HG02973 (cell line): ENCODE measurements around the gene ITSN2.

Source experiments
- ATAC-seq: cut with Tn5 transposase; IDR thresholded peaks from one replicate; pipeline ENCODE4 v1.9.1; 2021; ENCODE audit warnings: moderate library complexity; ENCODE audit not compliant: unreplicated experiment

The ITSN2 gene

DNA sequence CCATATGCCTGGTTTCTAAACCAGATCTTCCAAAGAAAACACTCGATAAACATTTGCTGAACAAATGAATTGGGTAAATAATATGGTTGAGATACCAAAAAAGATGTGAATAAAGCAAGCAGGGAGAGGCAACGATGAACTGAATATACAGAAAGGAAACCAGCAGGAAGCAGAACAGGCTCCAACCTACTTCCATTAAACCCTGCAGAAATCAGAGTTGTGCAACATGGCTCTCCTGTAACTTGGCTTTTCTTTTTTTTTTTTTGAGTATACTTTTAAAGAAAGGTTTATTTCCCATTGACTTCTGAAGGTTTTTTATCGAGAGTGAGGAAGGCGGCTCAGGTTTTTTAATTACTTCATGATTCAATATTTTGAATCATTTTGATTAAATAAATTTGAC is 23.5 kb downstream of the ITSN2 start:
- ATAC-seq = no peak

DNA sequence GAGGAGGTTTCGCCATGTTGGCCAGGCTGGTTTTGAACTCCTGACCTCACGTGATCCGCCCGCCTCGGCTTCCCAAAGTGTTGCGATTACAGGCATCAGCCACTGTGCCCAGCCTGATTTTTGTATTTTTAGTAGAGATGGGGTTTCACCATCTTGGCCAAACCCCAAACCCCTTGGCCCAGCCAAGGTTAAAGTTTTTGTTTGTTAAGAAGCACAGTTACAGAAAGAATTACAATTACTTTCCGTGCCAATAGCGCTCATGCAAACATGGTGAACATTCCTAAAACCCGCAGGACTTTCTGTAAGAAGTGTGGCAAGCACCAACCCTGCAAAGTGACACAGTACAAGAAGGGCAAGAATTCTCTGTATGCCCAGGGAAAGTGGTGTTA is 26.1 kb downstream of the ITSN2 start:
- no peak for ATAC-seq

- no peak for ATAC-seq
Observed at GRCh38 chr2:24332791-24333540, 27.4 kb downstream of the ITSN2 start.

GRCh38 chr2:24330161-24330560 is 30.2 kb downstream of the ITSN2 start:
- no peak for ATAC-seq

- ATAC-seq = peak; percentile 58
Observed at GRCh38 chr2:24329700-24330099, 30.6 kb downstream of the ITSN2 start.

DNA sequence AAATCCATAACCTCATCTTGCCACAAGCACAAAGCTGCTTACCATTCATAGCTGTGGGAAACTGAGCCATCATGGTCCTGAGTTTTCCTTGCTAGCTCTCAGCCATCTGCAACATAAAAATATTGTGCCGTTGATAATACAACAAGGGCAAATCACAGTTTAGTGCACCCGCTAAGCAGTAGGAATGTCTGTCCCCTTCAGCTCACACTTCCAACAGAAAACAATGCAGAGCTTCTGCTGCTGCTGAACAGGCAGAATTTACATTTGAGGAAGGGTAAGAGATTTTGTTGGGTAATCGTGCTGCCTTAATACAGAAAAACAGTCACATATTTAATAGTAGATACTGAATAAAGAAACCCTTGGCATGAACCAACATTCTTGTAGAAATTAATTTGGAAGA is 32.3 kb downstream of the ITSN2 start:
- ATAC-seq = no peak

DNA sequence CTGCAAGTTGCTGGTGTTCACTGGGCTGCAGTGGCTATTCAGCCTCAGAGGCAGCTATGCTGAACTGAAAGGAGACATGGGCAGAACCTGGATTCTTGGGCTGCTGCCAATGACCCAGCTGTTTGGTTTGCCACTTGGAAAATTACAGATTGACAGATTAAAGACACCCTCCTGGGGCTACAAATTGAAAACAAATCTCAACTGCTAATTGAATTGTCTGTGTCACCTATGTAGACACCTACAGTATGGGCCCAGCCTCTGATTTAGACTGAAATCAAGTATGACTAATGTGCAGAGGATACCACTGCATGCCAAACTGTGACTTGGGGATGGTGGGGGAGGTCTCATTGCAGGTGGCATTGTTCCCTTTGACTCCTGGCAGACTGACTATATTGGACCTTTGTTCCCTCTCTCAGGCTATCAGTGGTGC is 42.8 kb downstream of the ITSN2 start:
- ATAC-seq = no peak

- ATAC-seq = peak; percentile 65
Observed at GRCh38 chr2:24315669-24316068, 44.7 kb downstream of the ITSN2 start.

DNA sequence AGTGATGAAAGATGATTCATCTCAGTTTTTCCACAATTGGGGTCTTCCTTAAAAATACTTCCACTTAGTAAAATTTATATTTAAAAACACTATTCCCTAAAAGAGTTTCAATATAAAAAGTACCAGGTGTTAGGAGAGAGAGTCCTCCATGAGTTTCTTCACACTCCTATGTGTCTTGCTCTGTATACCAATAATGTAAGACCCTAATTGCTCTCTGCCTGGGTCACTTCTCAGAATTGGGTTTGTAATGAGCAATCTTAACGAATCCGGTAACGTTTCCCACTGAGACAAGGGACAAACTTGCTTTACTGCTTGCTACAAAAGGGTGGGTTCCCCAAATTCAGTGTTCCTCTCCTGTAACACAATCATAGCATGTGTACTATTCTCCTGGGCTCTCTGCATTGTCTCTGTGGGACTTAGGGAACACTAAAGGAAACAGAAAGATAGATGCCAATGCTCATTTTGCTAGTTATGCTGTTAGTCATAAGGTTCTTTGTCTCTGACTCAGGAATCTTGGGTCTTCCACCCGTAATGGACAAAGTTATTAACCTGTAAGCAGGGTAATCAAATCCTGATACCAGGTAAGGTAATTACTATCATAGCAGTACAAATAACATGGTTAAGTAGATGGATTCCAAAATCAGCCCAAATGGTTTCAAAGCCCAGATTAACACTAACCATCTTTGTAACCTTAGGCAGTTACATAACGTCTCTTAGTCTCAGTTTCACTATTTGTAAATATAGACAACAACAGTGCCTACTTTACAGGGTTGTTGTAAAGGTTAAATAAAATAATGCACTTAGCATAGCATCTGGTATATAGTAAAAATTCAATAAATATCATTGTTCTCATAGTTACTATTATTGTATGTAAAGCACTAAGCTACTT is 46.3 kb downstream of the ITSN2 start:
- no peak for ATAC-seq

DNA sequence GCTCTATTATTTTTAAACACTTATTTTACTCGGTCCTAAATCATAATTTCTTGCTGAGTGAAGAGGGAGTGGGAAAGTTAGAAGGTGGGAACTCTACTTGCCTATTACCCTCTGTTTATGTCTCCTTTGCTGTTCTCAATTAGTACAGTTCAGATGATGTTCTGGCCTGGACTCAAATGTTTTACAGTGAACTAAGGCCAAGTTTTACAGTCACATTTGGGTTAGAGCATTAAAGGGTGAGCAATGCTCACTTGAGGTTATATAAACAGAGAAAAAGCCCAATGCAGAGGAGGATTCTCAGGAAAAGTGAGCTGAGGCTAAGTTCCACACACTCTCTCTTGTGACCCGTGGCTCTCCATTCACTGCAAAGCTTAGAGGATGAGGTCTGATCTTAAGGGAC is 52.4 kb downstream of the ITSN2 start:
- ATAC-seq = no peak

DNA sequence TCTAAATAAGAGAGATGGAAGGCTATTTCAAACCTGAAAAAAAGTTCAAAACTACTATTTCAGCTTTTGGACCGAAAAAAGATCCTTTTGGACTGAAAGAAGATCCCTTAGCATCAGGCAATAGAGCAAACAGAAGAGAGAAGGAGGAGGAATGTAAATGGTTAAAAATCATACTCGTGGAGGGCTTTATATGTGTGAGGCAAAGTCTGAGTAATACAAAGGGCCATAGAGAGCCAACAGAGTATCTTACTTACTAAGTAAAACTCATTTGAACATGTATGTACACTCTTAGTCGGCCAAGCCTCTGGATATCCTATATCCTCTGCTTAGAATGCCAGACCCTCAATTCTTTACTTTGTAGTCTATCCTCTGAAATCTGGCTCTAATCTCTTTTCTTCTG is 55.7 kb downstream of the ITSN2 start:
- ATAC-seq = no peak

- no peak for ATAC-seq
Observed at GRCh38 chr2:24304098-24304497, 56.2 kb downstream of the ITSN2 start.

- ATAC-seq = no peak
Observed at GRCh38 chr2:24301599-24301998, 58.7 kb downstream of the ITSN2 start.

GRCh38 chr2:24297663-24298062 is 62.7 kb downstream of the ITSN2 start:
- ATAC-seq = no peak

DNA sequence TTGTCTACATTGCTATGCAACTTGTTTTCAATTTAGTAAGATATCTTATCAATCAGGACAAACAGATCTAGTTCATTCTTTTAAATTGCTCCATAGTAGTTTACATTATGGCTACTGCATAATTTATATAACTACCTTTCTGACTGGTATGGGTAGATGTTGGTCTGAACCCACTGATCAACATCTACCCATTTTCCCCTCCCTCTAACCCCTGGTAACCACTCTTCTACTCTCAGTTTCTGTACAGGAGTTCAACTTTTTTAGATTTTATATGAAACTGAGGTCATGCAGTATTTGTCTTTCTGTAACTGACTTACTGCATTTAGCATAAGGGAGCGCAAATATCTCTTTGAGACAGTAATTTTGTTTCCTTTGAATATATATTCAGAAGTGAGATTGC is 73.2 kb downstream of the ITSN2 start:
- ATAC-seq = no peak

DNA sequence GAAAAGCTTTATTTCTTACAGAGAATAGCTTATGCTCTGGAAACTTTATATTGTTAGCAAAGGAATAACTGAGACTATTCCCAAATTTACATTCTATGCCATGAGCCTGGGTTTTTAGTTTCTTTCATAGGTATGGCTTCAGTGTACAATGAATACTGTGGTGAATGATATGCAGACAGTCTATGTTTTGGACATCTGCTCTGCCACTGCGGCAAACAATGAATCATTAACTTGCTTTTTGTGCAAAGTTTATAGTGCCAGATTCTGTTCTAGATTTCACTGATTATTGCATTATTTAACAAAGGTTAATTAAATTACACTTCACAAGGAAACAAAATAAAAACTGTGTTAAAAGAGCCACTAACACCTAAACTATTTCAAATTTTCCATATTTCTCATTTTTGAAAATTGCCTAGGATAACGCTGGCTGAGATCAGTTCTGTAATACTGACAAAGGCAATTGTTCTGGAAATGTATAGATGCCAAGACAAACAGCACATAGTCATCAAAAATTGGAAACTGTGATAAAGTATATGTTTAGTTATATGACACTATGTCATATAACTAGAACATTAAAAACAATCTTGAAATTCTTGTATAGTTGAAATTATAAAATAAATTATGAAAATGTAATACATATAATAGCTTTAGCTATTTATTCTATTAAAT is 74.7 kb downstream of the ITSN2 start:
- ATAC-seq = no peak

- no peak for ATAC-seq
Observed at GRCh38 chr2:24280645-24281044, 79.7 kb downstream of the ITSN2 start.

DNA sequence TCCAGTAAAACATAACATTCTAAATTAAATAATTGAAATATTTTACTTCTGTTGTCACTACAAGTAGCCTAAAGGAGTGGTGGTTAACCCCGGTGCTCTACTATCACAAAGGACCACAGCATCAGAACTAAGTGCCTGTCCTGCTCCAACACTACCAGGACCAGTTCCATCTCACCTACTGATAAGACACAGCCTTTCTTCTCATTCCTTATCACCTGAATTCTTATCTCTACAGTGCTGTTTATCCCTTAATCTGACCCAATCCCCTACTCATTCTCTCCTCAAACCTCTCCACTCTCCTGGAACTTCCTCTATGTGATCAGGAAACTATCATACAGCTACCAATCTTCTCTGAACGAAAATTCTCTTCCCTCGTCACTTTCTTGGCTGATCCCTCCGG is 80.2 kb downstream of the ITSN2 start:
- ATAC-seq = no peak

DNA sequence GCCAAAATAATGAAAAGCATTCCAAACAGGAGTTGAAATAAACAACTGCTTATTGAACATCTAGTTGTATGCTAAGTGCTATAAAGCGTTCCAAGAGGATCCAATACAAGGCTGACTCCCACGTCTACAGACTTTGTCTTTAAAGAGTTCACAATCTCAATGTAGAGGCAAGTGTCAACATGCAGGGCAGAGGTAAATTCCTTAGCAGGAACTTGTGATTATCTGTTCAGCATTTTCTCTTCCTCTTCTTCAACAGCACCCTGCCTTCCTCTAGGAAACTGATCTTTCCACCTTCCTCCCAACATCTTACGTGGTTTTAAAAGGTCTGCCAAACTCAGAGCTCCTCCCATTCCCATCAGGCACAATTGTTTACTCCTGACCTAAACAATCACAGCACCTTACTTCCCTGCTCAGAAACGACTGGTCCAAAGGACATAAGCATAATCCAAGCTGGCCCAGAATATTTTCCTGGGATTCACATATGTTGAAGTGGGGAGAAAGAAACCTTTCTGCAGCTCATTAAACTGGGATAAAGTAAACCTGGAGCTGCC is 83.9 kb downstream of the ITSN2 start:
- ATAC-seq = no peak

GRCh38 chr2:24274809-24275208 is 85.5 kb downstream of the ITSN2 start:
- no peak for ATAC-seq

- ATAC-seq = no peak
Observed at GRCh38 chr2:24273598-24273997, 86.7 kb downstream of the ITSN2 start.
